Measurements from ENCODE around the gene SNRNP25.

DNA sequence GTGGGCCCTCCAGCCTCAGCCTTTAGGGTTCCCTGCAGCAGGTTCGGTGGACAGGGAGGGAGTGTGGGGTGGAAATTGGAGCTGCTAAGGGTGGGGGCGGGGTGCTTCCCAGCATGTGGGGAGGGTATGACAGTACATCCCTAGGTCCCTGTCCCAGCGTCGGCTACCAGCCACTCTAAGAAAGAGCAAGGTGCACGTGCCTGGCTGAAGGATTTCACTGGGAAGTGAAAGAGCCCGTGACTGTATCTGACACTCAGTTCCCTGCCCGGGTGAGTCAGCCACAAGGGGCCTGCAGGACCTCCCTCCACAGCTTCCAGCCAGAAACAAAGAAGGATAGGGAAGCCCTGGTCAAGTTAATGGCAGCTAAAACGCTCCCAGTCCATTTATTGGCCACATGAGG, 4.1 kb downstream of the SNRNP25 start:
- TF ChIP-seq, protein P1, sequence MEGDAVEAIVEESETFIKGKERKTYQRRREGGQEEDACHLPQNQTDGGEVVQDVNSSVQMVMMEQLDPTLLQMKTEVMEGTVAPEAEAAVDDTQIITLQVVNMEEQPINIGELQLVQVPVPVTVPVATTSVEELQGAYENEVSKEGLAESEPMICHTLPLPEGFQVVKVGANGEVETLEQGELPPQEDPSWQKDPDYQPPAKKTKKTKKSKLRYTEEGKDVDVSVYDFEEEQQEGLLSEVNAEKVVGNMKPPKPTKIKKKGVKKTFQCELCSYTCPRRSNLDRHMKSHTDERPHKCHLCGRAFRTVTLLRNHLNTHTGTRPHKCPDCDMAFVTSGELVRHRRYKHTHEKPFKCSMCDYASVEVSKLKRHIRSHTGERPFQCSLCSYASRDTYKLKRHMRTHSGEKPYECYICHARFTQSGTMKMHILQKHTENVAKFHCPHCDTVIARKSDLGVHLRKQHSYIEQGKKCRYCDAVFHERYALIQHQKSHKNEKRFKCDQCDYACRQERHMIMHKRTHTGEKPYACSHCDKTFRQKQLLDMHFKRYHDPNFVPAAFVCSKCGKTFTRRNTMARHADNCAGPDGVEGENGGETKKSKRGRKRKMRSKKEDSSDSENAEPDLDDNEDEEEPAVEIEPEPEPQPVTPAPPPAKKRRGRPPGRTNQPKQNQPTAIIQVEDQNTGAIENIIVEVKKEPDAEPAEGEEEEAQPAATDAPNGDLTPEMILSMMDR (IDR thresholded peaks at IDR 0.05; ENCODE audit: low read depth, low read length, missing input control), result no peak
- no peak for TF ChIP-seq MAX (IDR thresholded peaks at IDR 0.05)
- TF ChIP-seq HNF4A (conservative IDR thresholded peaks at IDR 0.05), result no peak
- no peak for TF ChIP-seq GABPA (IDR thresholded peaks at IDR 0.05 in 1 of 2, conservative IDR thresholded peaks at IDR 0.05 in 1 of 2)
- no peak for TF ChIP-seq JUND (IDR thresholded peaks at IDR 0.05)
- no peak for TF ChIP-seq YY1 (IDR thresholded peaks at IDR 0.05)
- TF ChIP-seq, protein P2, sequence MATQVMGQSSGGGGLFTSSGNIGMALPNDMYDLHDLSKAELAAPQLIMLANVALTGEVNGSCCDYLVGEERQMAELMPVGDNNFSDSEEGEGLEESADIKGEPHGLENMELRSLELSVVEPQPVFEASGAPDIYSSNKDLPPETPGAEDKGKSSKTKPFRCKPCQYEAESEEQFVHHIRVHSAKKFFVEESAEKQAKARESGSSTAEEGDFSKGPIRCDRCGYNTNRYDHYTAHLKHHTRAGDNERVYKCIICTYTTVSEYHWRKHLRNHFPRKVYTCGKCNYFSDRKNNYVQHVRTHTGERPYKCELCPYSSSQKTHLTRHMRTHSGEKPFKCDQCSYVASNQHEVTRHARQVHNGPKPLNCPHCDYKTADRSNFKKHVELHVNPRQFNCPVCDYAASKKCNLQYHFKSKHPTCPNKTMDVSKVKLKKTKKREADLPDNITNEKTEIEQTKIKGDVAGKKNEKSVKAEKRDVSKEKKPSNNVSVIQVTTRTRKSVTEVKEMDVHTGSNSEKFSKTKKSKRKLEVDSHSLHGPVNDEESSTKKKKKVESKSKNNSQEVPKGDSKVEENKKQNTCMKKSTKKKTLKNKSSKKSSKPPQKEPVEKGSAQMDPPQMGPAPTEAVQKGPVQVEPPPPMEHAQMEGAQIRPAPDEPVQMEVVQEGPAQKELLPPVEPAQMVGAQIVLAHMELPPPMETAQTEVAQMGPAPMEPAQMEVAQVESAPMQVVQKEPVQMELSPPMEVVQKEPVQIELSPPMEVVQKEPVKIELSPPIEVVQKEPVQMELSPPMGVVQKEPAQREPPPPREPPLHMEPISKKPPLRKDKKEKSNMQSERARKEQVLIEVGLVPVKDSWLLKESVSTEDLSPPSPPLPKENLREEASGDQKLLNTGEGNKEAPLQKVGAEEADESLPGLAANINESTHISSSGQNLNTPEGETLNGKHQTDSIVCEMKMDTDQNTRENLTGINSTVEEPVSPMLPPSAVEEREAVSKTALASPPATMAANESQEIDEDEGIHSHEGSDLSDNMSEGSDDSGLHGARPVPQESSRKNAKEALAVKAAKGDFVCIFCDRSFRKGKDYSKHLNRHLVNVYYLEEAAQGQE (IDR thresholded peaks at IDR 0.05), result no peak
- no peak for TF ChIP-seq SP1 (IDR thresholded peaks at IDR 0.05)
- no peak for TF ChIP-seq EGR1 (IDR thresholded peaks at IDR 0.05; ENCODE audit: low read depth in 2 of 2)
- no peak for TF ChIP-seq RXRA (IDR thresholded peaks at IDR 0.05)
- TF ChIP-seq RAD21 (IDR thresholded peaks at IDR 0.05), result no peak
- no peak for TF ChIP-seq TAF1 (conservative IDR thresholded peaks at IDR 0.05)

Measured in liver (tissue), 3 donors.